T-cell (primary cell): ENCODE measurements around the gene BRI3BP. TPM values are rescaled to one million over a fixed set of nuclear protein-coding genes. Genes with fewer than 3 reads are reported as not detected.
"Not testable (repeated sequence)": the region's sequence is repeated elsewhere in the genome, so short reads cannot be mapped to it uniquely, and the experiment has no call there.

Source experiments
- ATAC-seq, 4 experiments: fragments of 200-7000 bp in 3 of 4; fragments of 150-1000 bp in 1 of 4; cut with Tn5 transposase; replicated peaks in 1 of 4; 1 replicate in 3 of 4; 2 replicates in 1 of 4; pipeline ENCODE4 v1.10.0; 2021; ENCODE audit warnings: moderate library complexity in 3 of 4, mild to moderate bottlenecking in 2 of 4, moderate number of reproducible peaks in 1 of 4
- CTCF ChIA-PET, 2 donors: fragments of 300-600 bp; sonication (Branson Sonifier 250); formaldehyde crosslinking; loops; one replicate each; lab custom pipeline; 2022; ENCODE audit warnings: antibody characterized with exemption in 2 of 2; lab: Charles Lee
- POLR2A ChIA-PET, 2 donors: fragments of 300-600 bp; sonication (Branson Sonifier 250); formaldehyde crosslinking; loops; one replicate each; lab custom pipeline; 2022; ENCODE audit warnings: antibody characterized with exemption in 2 of 2; lab: Charles Lee
- DNase-seq, 35 experiments: peaks; one replicate each; pipeline versions ENCODE4 v3.0.0 to v3.0.0-alpha.2; 2013 to 2023
- H3K27ac ChIP-seq: one replicate; pipeline ENCODE4 v1.5.1; 2013; ENCODE audit warnings: low read length
- H3K27me3 ChIP-seq, 2 experiments: replicated peaks in 1 of 2; 1 replicate in 1 of 2; 2 replicates in 1 of 2; pipeline versions ENCODE4 v1.6.1 to v1.7.0; 2013; ENCODE audit warnings: low read length in 1 of 2, mixed read lengths in 1 of 2; ENCODE audit not compliant: control insufficient read depth in 2 of 2, insufficient read depth in 2 of 2; ENCODE audit errors: extremely low read depth in 1 of 2
- H3K36me3 ChIP-seq, 2 donors: 1 replicate in 1 of 2; 2 replicates in 1 of 2; pipeline versions ENCODE4 v1.6.1 to v1.7.0; 2013; ENCODE audit warnings: low read length in 1 of 2; ENCODE audit not compliant: control insufficient read depth in 2 of 2, insufficient read depth in 1 of 2; ENCODE audit errors: extremely low read depth in 1 of 2
- H3K4me1 ChIP-seq, 2 experiments: 1 replicate in 1 of 2; 2 replicates in 1 of 2; pipeline versions ENCODE4 v1.6.1 to v1.7.0; 2013; ENCODE audit warnings: low read length in 2 of 2, mixed read lengths in 1 of 2; ENCODE audit not compliant: insufficient read depth in 2 of 2, control insufficient read depth in 1 of 2; ENCODE audit errors: extremely low read depth in 1 of 2
- H3K4me3 ChIP-seq, 2 donors: 1 replicate in 1 of 2; 2 replicates in 1 of 2; pipeline versions ENCODE4 v1.5.1 to v1.7.0; 2013; ENCODE audit warnings: mild to moderate bottlenecking in 2 of 2, low read length in 1 of 2, moderate library complexity in 1 of 2; ENCODE audit not compliant: control insufficient read depth in 1 of 2; ENCODE audit errors: extremely low read depth in 1 of 2
- H3K9me3 ChIP-seq: 2 replicates; pipeline ENCODE4 v1.7.0; 2013
- H3K27ac Mint-ChIP-seq, 2 donors: one replicate each; pipeline ENCODE4 v1.8.0; 2020 to 2021; ENCODE audit warnings: mild to moderate bottlenecking in 2 of 2, mixed read lengths in 2 of 2
- H3K27me3 Mint-ChIP-seq, 2 donors: one replicate each; pipeline ENCODE4 v1.8.0; 2021 to 2022; ENCODE audit warnings: mixed read lengths in 2 of 2
- H3K36me3 Mint-ChIP-seq: one replicate; pipeline ENCODE4 v1.8.0; 2021; ENCODE audit warnings: mixed read lengths
- H3K4me1 Mint-ChIP-seq, 3 donors: one replicate each; pipeline ENCODE4 v1.8.0; 2020 to 2022; ENCODE audit warnings: mixed read lengths in 3 of 3, mild to moderate bottlenecking in 1 of 3
- H3K4me3 Mint-ChIP-seq, 3 donors: one replicate each; pipeline ENCODE4 v1.8.0; 2020 to 2022; ENCODE audit warnings: mild to moderate bottlenecking in 3 of 3, mixed read lengths in 3 of 3, moderate library complexity in 3 of 3
- H3K9me3 Mint-ChIP-seq, 3 donors: one replicate each; pipeline ENCODE4 v1.8.0; 2020 to 2022; ENCODE audit warnings: mixed read lengths in 3 of 3
- WGBS: methylation state at CpG from one replicate; pipeline ENCODE4 v1.1.5; 2013; ENCODE audit warnings: missing lambda C conversion rate; ENCODE audit not compliant: insufficient coverage; 5-methylcytosine and 5-hydroxymethylcytosine counted together
- total RNA-seq, 35 experiments: library from RNA in 6 of 35; stranded (reverse) in 6 of 35; fragments of 120-200 nt in 1 of 35; gene quantifications; one replicate each; pipeline versions ENCODE4 v1.2.1 to v1.2.4 and lab custom pipeline; 2013 to 2026

BRI3BP gene
- total RNA-seq, 5 donors from 2014 or later (not counting 1 experiment from before 2014, with no cell fraction given): 4.8 to 8.1 (median 7.0) TPM

- Histone ChIP-seq H3K4me3 (no peak overlapping the region), H3K4me1 (peaks cover 2 to 8% of the 10 kb centered on the region in 2 experiments), H3K36me3 (peaks cover 3 to 5% of the 10 kb centered on the region in 2 donors), H3K27me3 (no peaks in the 10 kb centered on the region), H3K9me3 (no peaks in the 10 kb centered on the region), H3K27ac (no peak overlapping the region)
- DNase-seq (no peak), ATAC-seq (no peak)
- ChIA-PET POLR2A (no interaction called here), CTCF (interaction anchor here in 1 of 2 donors (0.6 kb wide), 1 partner anchor 495 kb away, joined by 4 read pairs; no protein-coding TSS in a partner anchor)
- Mint-ChIP-seq H3K9me3 (no peaks in the 10 kb centered on the region), H3K27ac (no peak overlapping the region), H3K27me3 (no peaks in the 10 kb centered on the region), H3K4me1 (peaks cover 17 to 23% (median 17%) of the 10 kb centered on the region in 3 donors), H3K4me3 (no peak overlapping the region), H3K36me3 (peaks cover 8% of the 10 kb centered on the region)
- 97% methylated on average over 8 of the region's 8 CpGs for WGBS
These were observed 76.2 kb downstream of the BRI3BP start for GRCh38 chr12:125069616-125070015.

- H3K9me3 ChIP-seq: no peaks in the 10 kb centered on the region
- H3K36me3 ChIP-seq: peaks cover 3 to 5% of the 10 kb centered on the region in 2 donors
- Mint-ChIP-seq H3K27ac (no peak overlapping the region), H3K4me3 (no peak overlapping the region), H3K36me3 (peaks cover 8% of the 10 kb centered on the region), H3K9me3 (no peaks in the 10 kb centered on the region), H3K27me3 (no peaks in the 10 kb centered on the region), H3K4me1 (peaks cover 14 to 18% (median 15%) of the 10 kb centered on the region in 3 donors)
- H3K4me1 ChIP-seq: peaks cover 0 to 8% of the 10 kb centered on the region in 2 experiments
- H3K27me3 ChIP-seq: no peaks in the 10 kb centered on the region
- POLR2A ChIA-PET: no interaction called here
- no peak for DNase-seq
- CTCF ChIA-PET: no interaction called here
- no peak overlapping the region for H3K4me3 ChIP-seq
- 97% methylated on average over 5 of the region's 6 CpGs for WGBS
- H3K27ac ChIP-seq: no peak overlapping the region
- ATAC-seq: no peak
These were observed 76.7 kb downstream of the BRI3BP start for GRCh38 chr12:125070112-125070511.

DNA sequence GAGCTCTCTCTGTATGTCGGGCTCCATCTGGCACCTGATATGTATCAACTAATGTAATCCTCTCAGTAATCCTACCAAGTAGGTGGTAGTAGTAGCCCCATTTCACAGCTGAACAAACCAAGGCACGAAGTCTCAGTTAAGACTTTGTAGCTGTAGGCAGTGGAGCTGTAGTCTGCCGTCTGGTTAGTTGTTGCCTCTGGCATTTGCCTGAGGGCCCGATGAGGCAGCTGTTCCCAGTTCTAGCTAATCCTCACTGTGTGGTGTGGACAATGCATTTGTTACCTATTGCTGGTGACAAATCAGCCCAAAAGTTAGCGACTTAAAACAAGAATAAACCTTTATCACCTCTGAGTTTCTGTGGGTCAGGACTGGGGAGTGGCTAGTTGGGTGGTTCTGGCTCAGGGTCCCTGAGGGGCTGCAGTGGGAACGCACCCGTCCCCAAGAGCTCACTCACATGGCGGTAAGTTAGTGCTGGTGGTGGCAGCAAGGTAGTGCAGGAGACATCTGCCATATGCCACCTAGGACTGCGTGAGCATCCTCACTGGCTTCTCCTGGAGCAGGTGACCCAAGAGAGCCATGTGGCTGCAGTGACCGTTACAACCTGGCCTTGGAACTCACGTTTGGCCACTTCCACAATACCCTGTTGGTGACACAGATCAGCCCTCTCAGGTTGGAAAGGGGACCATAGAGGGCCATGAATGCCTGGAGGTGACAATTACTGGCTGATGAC is 77.4 kb downstream of the BRI3BP start:
- Mint-ChIP-seq H3K36me3 (peaks cover 10% of the 10 kb centered on the region), H3K4me3 (no peak overlapping the region), H3K27me3 (no peaks in the 10 kb centered on the region), H3K9me3 (no peaks in the 10 kb centered on the region), H3K27ac (no peak overlapping the region), H3K4me1 (peaks cover 14 to 16% (median 14%) of the 10 kb centered on the region in 3 donors)
- ChIA-PET POLR2A (no interaction called here), CTCF (no interaction called here)
- 90% methylated on average over 2 of the region's 11 CpGs for WGBS
- Histone ChIP-seq H3K4me1 (peaks cover 0 to 5% of the 10 kb centered on the region in 2 experiments), H3K27me3 (no peaks in the 10 kb centered on the region), H3K9me3 (no peaks in the 10 kb centered on the region), H3K4me3 (no peak overlapping the region), H3K36me3 (peaks cover 3 to 5% of the 10 kb centered on the region in 2 donors), H3K27ac (no peak overlapping the region)
- no peak for ATAC-seq
- no peak for DNase-seq

DNA sequence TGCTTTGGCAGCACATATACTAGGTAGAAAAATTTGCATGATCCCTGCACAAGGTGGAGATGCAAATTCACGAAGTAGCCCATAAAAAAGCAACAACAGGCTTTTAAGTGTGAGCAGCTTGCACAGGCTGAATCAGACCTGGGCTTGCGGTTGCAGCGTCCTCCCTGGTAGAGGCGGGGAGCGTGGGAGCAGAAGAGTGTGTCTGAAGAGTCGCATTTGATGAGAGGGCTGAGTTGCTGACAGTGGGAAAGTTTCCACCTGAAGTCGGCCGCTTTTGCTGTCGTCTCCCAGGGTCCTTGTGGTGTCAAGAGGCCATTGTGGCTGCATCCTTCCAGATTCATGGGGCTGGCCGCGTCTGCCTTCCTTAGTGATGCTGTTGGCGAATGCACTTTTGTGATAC is 78.0 kb downstream of the BRI3BP start:
- H3K36me3 ChIP-seq: peaks cover 3 to 12% of the 10 kb centered on the region in 2 donors
- no peaks in the 10 kb centered on the region for H3K27me3 ChIP-seq
- no peaks in the 10 kb centered on the region for H3K27me3 Mint-ChIP-seq
- WGBS: 88% methylated on average over 12 of the region's 12 CpGs
- H3K27ac Mint-ChIP-seq: no peak overlapping the region
- CTCF ChIA-PET: no interaction called here
- DNase-seq (no peak), ATAC-seq (no peak)
- no peak overlapping the region for H3K27ac ChIP-seq
- H3K4me1 ChIP-seq: no peaks in the 10 kb centered on the region
- H3K4me1 Mint-ChIP-seq: peaks cover 10 to 11% (median 10%) of the 10 kb centered on the region in 3 donors
- H3K4me3 Mint-ChIP-seq: no peak overlapping the region
- POLR2A ChIA-PET: no interaction called here
- H3K9me3 ChIP-seq: no peaks in the 10 kb centered on the region
- no peaks in the 10 kb centered on the region for H3K9me3 Mint-ChIP-seq
- peaks cover 17% of the 10 kb centered on the region for H3K36me3 Mint-ChIP-seq
- H3K4me3 ChIP-seq: no peak overlapping the region

- H3K27ac Mint-ChIP-seq: no peak overlapping the region
- no peak overlapping the region for H3K27ac ChIP-seq
- H3K4me3 Mint-ChIP-seq: no peak overlapping the region
- ChIA-PET CTCF (interaction anchor here in 1 of 2 donors (0.6 kb wide), 1 partner anchor 298 kb away, joined by 3 read pairs; no protein-coding TSS in a partner anchor), POLR2A (no interaction called here)
- H3K4me1 Mint-ChIP-seq: peaks cover 2 to 5% (median 3%) of the 10 kb centered on the region in 3 donors
- WGBS: 93% methylated on average over 2 of the region's 2 CpGs
- H3K27me3 ChIP-seq: no peaks in the 10 kb centered on the region
- H3K36me3 Mint-ChIP-seq: peaks cover 22% of the 10 kb centered on the region
- H3K4me1 ChIP-seq: no peaks in the 10 kb centered on the region
- no peaks in the 10 kb centered on the region for H3K9me3 Mint-ChIP-seq
- peaks cover 6 to 14% of the 10 kb centered on the region in 2 donors for H3K36me3 ChIP-seq
- DNase-seq (no peak), ATAC-seq (no peak)
- H3K27me3 Mint-ChIP-seq: no peaks in the 10 kb centered on the region
- H3K9me3 ChIP-seq: no peaks in the 10 kb centered on the region
- H3K4me3 ChIP-seq: no peak overlapping the region
These were observed 79.1 kb downstream of the BRI3BP start for GRCh38 chr12:125072496-125072895.

DNA sequence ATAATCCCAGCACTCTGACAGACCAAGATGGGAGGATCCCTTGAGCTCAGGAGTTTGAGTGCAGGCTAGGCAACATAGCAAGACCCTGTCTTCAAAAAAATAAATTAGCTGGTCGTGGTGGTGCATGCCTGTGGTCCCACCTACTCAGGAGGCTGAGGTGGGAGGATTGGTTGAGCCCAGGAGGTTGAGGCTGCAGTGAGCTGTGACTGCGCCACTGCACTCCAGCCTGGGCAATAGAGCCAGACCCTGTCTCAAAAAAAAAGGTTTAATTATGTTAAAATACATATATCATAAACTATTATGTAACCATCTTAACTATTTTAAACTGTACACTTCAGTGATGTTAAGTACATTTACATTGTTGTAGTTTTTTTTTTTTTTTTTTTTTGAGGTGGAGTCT is 80.8 kb downstream of the BRI3BP start:
- H3K27ac ChIP-seq, CTCF ChIA-PET, H3K9me3 Mint-ChIP-seq, H3K9me3 ChIP-seq, H3K4me3 ChIP-seq, H3K4me1 ChIP-seq, POLR2A ChIA-PET, H3K27me3 ChIP-seq, H3K27ac Mint-ChIP-seq, H3K27me3 Mint-ChIP-seq, ATAC-seq, DNase-seq, H3K4me3 Mint-ChIP-seq, H3K4me1 Mint-ChIP-seq: not testable (repeated sequence)
- WGBS: no CpG with 5 or more reads among the region's 2 CpGs
- peaks cover 35% of the 10 kb centered on the region for H3K36me3 Mint-ChIP-seq
- peaks cover 6 to 18% of the 10 kb centered on the region in 2 donors for H3K36me3 ChIP-seq
